Measurements from ENCODE around the gene REPS2. TPM values are rescaled to one million over a fixed set of nuclear protein-coding genes. Genes with fewer than 3 reads are reported as not detected.

The REPS2 gene
- polyA plus RNA-seq, 1 experiment: 0.04 TPM

DNA sequence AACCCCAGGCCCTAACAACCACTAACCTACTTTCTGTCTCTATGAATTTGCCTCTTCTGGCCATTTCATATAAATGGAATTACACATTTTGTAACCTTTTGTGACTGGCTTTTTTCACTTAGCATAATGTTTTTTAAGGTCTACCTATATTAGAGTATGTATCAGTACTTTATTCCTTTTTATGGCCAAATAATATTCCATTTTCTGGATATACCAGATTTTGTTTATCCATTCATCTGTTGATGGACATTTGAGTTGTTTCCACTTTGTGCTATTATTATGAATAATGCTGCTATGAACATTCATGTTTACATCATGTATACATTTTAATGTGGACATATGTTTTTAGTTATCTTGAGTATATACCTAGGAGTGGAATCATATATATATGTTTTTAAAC, 35.5 kb downstream of the REPS2 start:
- POLR2A ChIA-PET: no interaction called here
- H3K36me3 ChIP-seq (ENCODE audit: control insufficient read depth, insufficient read depth, low read length): no peaks in the 10 kb centered on the region

DNA sequence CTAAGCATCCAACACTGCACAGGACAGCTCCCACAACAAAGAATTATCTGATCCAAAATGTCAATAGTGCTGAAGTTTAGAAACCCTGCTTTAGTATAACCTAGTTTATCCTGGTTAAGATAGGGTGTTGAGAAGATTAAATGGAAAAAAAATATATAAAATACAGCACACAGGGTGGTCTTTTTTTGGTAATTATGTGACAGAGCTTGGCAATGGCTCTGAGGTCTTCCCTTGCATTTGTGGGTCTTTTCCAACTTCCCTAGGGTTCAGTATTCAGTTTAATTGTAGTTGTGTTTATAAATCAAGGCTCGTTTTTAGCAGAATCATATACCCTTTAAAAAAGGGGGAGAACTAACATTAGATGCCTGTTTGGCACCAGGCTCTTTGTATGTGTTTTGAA, 36.6 kb downstream of the REPS2 start:
- ChIA-PET CTCF (no interaction called here), POLR2A (no interaction called here)
- no peak for DNase-seq (ENCODE audit: low read depth)
- Histone ChIP-seq H3K4me3 (ENCODE audit: low read depth, low read length) (no peak overlapping the region), H3K27me3 (ENCODE audit: control insufficient read depth, insufficient read depth, low read length) (no peaks in the 10 kb centered on the region), H3K36me3 (ENCODE audit: control insufficient read depth, insufficient read depth, low read length) (no peaks in the 10 kb centered on the region)
- TF ChIP-seq, protein P1, sequence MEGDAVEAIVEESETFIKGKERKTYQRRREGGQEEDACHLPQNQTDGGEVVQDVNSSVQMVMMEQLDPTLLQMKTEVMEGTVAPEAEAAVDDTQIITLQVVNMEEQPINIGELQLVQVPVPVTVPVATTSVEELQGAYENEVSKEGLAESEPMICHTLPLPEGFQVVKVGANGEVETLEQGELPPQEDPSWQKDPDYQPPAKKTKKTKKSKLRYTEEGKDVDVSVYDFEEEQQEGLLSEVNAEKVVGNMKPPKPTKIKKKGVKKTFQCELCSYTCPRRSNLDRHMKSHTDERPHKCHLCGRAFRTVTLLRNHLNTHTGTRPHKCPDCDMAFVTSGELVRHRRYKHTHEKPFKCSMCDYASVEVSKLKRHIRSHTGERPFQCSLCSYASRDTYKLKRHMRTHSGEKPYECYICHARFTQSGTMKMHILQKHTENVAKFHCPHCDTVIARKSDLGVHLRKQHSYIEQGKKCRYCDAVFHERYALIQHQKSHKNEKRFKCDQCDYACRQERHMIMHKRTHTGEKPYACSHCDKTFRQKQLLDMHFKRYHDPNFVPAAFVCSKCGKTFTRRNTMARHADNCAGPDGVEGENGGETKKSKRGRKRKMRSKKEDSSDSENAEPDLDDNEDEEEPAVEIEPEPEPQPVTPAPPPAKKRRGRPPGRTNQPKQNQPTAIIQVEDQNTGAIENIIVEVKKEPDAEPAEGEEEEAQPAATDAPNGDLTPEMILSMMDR (IDR thresholded peaks at IDR 0.05; ENCODE audit: insufficient read depth, low read depth, low read length): no peak

More for the DNA sequence above, 35.5 kb downstream of the REPS2 start:
- CTCF ChIA-PET: no interaction called here
- H3K4me3 ChIP-seq (ENCODE audit: low read depth, low read length): no peak overlapping the region
- TF ChIP-seq, protein P1 (IDR thresholded peaks at IDR 0.05; ENCODE audit: insufficient read depth, low read depth, low read length): no peak
- DNase-seq (ENCODE audit: low read depth): no peak
- no peaks in the 10 kb centered on the region for H3K27me3 ChIP-seq (ENCODE audit: control insufficient read depth, insufficient read depth, low read length)

DNA sequence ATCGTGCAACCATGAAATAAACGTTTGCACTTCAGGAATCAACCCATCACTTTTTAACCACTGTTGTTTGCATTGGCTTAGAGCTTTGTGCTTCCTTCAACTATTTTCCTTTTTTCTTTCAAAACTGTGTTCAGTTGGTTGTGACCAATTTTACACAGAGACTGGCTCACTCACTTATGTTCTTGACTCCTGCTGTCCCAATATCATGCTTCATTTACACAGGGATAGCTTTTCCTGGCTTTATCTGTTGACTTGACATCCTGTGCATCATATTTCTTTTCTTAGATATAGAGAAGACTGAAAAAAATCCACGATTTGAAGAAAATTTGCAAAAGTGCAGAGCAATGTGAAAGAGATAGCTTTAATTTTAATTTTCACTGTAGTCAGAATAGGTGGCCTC, 38.8 kb downstream of the REPS2 start:
- ChIA-PET CTCF (no interaction called here), POLR2A (no interaction called here)

DNA sequence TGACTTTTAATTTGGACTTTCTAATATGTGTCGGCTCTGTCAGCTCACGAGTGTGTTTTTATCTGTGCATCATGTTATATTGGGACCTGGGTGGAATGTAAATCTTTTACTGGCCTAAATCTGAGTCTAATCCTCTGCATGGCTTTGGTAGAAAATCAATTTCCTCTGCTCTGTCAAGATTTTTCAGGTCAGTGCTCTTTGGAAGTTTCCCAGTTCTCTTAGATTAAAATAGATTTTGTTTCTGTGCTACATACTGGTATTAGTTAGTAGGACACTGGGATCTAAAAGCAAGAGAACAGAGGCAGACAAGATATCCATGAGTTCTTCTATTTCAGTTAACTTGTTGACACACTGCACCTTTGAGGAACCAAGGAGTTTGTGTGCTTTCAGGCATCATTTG, 39.7 kb downstream of the REPS2 start:
- TF ChIP-seq, protein P1 (IDR thresholded peaks at IDR 0.05; ENCODE audit: insufficient read depth, low read depth, low read length): no peak
- ChIA-PET POLR2A (no interaction called here), CTCF (no interaction called here)
- Histone ChIP-seq H3K27me3 (ENCODE audit: control insufficient read depth, insufficient read depth, low read length) (no peaks in the 10 kb centered on the region), H3K36me3 (ENCODE audit: control insufficient read depth, insufficient read depth, low read length) (no peaks in the 10 kb centered on the region), H3K4me3 (ENCODE audit: low read depth, low read length) (no peak overlapping the region)
- DNase-seq (ENCODE audit: low read depth): no peak

More for the DNA sequence above, 38.8 kb downstream of the REPS2 start:
- Histone ChIP-seq H3K36me3 (ENCODE audit: control insufficient read depth, insufficient read depth, low read length) (no peaks in the 10 kb centered on the region), H3K4me3 (ENCODE audit: low read depth, low read length) (no peak overlapping the region), H3K27me3 (ENCODE audit: control insufficient read depth, insufficient read depth, low read length) (no peaks in the 10 kb centered on the region)
- TF ChIP-seq, protein P1 (IDR thresholded peaks at IDR 0.05; ENCODE audit: insufficient read depth, low read depth, low read length): no peak
- DNase-seq (ENCODE audit: low read depth): no peak

DNA sequence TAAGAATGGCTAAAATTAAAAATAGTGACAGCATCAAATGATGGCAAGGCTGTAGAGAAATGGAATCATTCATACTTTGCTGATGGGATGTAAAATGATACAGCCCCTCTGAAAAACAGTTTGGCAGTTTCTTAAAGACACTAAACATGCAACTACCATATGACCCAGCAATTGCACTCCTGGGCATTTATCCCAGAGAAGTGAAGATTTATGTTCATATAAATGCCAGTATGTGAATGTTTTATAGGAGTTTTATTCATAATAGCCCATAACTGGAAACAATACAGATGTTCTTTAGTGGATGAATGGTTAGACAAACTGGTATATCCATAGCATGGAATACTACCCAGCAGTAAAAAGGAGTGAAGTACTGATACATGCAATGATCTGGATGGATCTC, 43.3 kb downstream of the REPS2 start:
- CTCF ChIA-PET: no interaction called here
- no peak for DNase-seq (ENCODE audit: low read depth)
- no peak overlapping the region for H3K4me3 ChIP-seq (ENCODE audit: low read depth, low read length)
- no peaks in the 10 kb centered on the region for H3K36me3 ChIP-seq (ENCODE audit: control insufficient read depth, insufficient read depth, low read length)
- TF ChIP-seq, protein P1 (IDR thresholded peaks at IDR 0.05; ENCODE audit: insufficient read depth, low read depth, low read length): no peak
- POLR2A ChIA-PET: no interaction called here
- H3K27me3 ChIP-seq (ENCODE audit: control insufficient read depth, insufficient read depth, low read length): no peaks in the 10 kb centered on the region

Data from BJ (cell line).